GM21390 (cell line): ENCODE measurements around the gene KRTAP4-12.
"Not testable (repeated sequence)": the region's sequence is repeated elsewhere in the genome, so short reads cannot be mapped to it uniquely, and the experiment has no call there.

Experiments
- ATAC-seq: cut with Tn5 transposase; IDR thresholded peaks from one replicate; pipeline ENCODE4 v1.9.1; 2021; ENCODE audit not compliant: unreplicated experiment

Gene KRTAP4-12

DNA sequence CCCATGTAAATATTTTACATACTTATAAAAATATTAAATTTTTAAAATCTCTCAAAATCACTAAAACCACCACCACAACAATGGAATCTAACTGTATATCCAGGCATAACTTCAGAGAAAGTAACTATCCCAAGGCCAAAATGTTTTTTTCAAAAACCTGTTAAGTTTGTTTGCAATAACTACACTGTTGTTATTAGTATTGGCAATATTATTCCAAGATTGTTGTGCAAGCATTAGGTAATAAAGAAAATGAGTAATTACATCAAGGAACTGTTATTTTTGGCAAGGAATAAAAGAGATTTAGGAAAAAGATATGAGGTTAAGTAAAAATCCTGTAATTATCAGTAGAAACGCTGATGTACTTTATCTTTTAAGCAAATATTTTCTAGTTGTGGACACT lies 3.4 kb upstream of the KRTAP4-12 start:
- ATAC-seq, result no peak

DNA sequence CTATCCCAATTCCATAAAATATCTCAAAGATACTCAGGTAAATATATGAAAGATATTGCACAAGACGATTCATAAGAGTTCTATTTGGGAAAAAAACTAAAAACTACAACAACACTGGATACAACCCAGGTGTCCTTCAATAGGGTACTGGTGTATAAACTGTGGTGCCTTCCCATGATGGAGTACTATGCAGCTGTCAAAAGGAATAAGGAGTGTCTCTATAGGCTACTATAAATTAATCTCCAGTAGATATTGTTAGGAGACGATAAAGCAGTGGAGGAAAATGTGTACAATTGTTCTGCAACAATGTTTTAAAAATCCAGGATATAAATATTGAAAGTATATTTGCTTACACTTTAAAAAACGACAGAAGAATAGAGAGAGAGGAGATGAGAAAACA lies 2.4 kb upstream of the KRTAP4-12 start:
- ATAC-seq, result no peak

DNA sequence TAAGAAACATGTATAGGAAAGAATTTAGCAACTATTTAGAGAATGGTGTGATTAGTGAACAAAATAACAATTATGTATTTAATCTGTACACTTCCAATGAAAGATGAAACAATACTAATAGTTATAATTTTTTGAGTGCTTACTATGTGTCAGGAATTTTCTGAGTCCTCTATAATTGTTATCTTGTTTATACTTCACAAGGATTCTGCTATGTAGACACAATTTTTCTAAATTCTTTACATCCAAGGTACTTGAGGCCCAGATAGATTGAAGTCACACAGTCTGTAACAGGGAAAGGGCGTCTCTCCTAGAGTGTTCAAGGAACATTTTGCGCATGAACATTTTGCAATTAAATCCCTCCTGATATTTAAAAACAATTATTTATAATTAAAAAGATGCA lies 1.1 kb upstream of the KRTAP4-12 start:
- no peak for ATAC-seq

DNA sequence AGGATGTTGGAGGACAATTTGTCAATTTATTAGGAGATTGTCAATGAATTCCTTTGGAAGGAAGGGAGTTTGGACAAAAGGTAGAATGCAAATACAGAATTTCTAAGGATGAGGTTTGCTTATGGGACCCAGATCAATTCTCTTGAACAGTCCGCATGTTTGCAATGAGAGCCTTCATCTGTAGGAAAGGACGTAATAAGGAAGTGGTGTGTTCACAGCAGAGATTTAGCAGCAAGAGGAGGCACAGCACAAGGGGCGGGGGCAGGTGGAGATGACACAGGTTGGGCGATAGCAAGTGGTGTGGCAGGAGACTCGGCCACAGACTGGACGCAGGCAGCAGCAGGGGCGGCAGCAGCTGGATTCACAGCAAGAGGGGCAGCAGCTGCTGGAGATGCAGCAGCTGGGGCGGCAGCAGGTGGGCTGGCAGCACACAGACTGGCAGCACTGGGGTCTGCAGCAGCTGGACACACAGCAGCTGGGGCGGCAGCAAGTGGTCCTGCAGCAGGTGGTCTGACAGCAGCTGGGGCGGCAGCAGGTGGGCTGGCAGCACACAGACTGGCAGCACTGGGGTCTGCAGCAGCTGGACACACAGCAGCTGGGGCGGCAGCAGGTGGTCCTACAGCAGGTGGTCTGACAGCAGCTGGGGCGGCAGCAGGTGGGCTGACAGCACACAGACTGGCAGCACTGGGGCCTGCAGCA lies 541 bp downstream of the KRTAP4-12 start:
- not testable (repeated sequence) for ATAC-seq

DNA sequence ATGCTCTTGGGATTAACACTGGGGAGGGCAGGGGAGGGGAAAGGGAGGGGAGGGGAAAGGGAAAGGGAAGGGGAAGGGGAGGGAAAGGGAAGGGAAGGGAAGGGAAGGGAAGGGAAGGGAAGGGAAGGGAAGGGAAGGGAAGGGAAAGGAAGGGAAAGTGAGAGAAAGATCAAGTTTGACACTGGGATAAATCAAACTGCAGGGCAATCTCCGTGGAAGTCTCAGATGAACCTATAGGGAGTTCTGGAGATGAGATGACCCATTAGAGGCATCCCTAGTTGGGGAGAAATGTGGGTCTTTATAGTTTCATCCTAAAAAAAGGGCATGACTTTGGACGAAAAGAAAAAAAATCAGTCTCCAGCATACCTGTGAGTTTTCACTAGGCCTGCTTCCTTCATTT lies 2.2 kb downstream of the KRTAP4-12 start:
- no peak for ATAC-seq

DNA sequence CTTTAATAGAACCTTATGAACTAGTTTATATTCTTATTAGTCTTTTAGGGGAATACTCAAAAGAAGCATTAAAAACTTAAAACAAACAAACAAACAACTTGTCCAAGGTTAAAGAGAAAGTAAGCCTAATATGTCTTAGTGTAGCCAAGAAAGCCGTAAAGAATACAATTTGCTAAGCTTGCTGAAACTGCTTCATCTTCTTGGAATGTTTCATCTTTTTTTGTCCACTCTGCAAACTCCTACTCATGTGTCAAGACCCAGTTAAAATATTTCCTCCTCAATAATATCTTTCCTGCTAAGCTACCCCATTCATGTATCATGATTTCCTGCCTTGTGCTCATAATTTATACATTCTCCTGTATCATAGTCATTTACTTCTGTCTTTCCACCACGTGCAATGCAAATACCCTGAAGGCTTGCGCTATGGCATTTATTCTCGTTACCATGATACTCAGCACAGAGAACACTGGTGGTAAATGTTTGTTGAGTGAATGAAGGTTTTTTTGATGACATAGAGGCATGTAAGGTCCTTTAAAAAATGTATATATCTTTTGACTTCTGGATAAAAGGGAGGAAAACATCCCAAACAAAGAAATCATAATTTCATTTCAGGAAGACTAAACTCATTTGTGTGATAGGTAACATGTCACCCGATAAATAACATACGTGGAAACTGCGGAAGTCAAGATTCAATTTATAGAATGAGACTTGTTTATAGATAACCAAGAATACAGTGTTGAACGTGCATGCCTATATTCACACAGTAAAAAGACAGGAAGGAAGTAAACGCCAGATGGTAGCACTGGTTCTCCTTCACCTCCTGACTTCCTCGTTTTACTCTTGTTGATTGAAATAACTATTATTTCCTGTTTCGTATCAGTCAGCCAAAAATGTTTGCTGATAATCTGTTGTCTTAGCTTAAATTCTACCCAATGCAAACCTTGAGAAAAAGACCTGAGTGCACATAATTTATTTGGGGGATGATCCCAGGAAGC lies 4.0 kb downstream of the KRTAP4-12 start:
- ATAC-seq, result not testable (repeated sequence)

DNA sequence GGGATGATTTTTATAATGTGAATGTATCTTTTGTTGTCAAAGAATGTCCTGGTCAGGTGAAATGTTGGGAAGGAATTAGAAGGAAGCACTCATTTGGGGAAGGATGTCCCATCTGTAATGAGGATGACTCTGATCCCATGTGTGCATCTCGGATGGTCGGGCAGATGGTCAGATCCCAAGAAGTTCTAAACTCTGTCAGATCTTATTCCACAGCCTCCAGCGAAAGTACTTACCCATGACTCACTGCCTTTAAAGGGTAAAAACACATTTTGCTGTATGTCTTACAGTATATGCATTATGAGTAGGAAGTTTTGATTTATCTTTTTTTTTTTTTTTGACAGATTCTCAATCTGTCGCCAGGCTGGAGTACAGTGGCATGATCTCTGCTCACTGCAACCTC lies 5.3 kb downstream of the KRTAP4-12 start:
- ATAC-seq, result no peak

DNA sequence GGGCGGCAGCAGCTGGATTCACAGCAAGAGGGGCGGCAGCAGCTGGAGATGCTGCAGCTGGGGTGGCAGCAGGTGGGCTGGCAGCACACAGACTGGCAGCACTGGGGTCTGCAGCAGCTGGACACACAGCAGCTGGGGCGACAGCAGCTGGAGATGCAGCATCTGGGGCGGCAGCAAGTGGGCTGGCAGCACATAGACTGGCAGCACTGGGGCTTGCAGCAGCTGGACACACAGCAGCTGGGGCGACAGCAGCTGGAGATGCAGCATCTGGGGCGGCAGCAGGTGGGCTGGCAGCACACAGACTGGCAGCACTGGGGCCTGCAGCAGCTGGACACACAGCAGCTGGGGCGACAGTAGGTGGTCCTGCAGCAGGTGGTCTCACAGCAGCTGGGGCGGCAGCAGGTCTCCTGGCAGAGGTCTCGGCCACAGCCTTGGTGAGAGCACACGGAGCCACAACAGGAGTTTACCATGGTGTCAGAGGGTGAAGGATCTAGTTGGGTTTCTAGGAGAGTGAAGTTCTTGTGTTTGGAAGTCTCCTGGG lies 6.1 kb downstream of the KRTAP4-12 start, which contains the start of gene KRTAP4-11:
Gene KRTAP4-11 (minus strand): TSS at position 528 of the 541 bp plus-strand sequence. CDS start 58 bp downstream, at position 470.
- ATAC-seq, result not testable (repeated sequence)

DNA sequence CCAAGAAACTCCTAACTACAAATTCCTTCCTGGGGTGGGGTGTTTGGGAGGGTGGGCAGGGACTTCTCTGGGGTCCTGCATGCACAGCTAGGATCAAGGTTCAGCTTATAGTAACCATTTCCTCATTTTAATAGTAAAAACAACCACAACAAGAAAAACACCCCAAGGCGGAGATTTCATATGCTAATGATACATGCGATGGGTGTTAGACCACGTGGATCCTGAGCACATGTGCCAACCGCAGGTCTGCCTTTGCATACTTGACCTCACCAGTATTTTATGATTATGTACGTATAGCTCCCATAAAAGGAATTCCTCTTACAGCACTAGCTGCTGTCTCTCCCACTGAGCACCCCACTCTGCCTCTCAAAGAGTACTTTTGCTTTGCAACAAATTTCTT lies 7.7 kb downstream of the KRTAP4-12 start:
- ATAC-seq, result no peak

DNA sequence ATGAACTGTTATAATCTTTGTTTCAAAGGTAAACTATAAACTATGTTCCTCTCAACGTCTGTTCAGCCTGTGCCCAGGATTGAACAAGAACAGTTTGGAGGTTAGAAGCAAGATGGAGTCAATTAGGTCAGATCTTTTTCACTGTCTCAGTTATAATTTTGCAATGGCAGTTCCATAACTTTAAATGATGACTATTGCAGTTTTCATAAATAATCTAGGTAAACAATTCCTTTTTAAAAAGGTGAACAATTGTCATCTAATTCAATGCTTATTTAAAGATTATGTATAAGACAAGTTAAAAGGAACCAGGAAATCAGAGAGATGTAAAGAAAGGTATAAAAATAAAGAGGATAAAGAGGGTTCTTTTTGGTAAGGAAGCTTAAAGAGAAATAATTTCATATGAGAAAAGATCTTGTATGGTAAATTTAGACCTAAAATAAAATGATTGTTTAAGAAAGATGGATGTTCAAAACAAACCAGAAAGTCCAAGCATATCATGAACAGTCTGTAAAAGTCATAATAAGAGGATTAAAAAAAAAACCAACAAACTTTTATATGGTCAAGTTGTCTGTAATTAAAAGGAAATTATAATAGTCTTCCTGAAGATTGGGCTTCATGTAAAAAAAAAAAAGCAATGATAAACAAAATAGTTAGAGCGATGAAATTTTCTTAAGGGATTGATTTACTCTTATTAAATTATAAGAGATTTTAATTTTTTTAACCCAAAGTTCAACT lies 12.7 kb downstream of the KRTAP4-12 start:
- ATAC-seq, result no peak

DNA sequence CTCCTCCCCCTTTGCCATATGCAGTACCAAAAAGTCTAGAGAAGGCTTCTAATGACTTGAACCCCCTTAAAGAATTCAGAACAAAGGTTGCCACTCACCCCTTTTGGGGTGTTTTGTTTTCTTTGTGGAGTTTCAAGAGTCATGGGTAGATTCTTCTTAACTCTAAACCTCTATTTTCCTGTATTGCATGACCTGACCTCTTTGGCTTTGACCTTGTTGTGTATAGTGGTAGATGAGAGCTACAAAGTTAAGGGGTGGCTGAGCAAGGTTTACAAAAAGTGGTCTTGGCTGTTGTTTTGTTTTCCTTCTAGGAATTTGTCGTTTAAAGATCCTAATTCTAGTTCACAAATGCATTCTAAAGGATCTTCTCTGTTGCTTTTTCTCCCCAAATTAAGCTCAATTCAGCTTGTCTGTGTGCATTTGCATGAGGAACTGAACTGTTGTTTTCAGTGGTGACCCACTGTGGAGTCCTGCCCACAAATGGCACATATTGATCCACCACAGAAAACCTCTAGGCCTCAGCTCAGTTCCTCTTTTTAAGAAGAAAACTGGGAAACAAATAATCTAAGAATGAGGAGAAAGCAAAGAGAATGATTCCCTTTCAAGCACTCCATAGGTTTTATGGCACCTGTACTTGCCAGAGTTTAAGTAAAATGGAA lies 15.1 kb downstream of the KRTAP4-12 start:
- not testable (repeated sequence) for ATAC-seq

DNA sequence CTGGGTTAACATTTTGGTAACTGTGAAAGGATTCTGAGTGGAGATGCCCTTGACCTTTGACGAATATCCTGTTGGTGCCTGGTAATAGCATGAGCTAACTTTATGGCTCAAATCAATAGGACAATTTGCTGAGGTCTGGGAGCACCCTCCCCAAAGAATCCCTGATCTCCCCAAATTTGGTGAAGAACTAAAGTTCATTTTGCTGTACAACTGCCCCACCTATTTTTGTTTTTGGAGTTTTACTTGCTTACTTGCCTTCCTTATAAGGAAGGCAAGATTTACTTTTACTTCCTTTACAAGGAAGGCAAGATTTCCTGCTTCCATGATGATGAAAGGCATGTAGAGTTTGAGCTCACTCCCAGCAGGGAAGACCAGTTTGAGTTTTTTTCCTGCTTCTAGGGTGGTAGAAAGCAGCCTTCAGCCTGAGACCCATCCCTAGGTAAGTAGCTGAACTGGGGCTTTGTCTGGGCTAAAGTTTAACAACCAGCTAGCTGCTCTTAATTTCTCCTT lies 16.0 kb downstream of the KRTAP4-12 start:
- ATAC-seq, result no peak

DNA sequence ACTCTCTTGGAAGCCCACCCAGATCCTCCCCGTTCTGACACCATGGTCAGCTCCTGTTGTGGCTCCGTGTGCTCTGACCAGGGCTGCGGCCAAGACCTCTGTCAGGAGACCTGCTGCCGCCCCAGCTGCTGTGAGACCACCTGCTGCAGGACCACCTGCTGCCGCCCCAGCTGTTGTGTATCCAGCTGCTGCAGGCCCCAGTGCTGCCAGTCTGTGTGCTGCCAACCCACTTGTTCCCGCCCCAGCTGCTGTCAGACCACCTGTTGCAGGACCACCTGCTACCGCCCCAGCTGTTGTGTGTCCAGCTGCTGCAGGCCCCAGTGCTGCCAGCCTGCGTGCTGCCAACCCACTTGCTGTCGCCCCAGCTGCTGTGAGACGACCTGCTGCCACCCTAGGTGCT lies 18.6 kb downstream of the KRTAP4-12 start, which contains the start of gene KRTAP4-9:
Gene KRTAP4-9 (plus strand): TSS at position 43 of the 400 bp plus-strand sequence. CDS start 0 bp downstream, at position 43.
- not testable (repeated sequence) for ATAC-seq

DNA sequence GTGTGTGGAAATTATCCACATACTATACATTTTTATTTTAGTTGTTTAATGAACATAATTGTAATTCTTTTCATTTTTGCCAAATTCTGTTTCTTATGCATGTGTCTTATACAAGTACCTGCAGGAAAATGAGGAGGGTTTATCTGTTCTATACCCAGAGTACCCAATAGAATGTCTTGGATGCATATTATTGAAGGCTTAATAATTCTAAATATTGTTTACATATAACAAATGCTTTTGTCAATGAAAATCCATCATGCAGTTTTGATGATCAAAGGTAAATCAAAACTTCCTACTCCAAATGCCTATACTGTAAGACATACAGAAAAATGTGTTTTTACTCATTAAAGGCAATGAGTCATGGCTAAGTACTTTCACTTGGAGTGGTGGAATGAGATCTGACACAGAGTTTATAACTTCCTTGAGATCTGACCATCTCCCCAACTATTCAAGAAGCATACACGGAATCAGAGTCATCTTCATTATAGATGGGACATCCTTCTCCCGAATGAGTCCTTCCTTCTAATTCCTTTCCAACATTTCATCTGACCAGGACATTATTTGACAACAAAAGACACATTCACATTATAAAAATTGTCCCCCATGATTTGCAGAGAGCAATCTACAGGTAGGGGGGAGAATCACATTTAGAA lies 19.5 kb downstream of the KRTAP4-12 start:
- not testable (repeated sequence) for ATAC-seq

DNA sequence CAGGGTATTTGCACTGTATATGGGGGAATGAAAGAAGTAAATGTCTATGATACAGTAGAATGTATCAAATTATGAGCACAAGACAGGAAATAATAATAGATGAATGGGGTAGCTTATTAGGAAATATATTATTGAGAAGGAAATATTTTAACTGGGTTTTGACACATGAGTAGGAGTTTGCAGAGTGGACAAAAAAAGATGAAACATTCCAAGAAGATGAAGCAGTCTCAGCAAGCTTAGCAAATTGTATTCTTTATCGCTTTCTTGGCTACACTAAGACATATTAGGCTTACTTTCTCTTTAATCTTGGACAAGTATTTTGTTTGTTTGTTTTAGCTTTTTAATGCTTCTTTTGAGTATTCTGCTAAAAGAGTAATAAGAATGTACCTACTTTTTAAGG lies 20.1 kb downstream of the KRTAP4-12 start:
- no peak for ATAC-seq

DNA sequence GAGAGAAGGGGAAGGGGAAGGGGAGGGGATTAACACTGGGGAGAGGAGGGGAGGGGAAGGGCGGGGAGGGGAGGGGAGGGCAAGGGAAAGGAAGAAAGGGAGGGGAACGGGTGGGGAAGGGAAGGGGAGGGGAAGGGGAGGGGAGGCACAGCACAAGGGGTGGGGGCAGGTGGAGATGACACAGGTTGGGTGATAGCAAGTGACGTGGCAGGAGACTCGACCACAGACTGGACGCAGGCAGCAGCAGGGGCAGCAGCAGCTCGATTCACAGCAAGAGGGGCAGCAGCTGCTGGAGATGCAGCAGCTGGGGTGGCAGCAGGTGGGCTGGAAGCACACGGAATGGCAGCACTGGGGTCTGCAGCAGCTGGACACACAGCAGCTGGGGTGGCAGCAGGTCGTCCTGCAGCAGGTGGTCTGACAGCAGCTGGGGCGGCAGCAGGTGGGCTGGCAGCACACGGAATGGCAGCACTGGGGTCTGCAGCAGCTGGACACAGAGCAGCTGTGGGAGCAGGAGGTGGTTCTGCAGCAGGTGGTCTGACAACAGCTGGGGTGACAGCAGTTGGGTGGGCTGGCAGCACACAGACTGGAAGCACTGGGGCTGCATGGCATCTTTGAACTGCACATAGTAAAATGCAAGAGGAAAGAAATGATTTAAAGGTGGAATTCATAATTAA lies 22.3 kb downstream of the KRTAP4-12 start, which contains the start of gene KRTAP4-16:
Gene KRTAP4-16 (minus strand): TSS at position 624 of the 674 bp plus-strand sequence. CDS start 0 bp downstream, at position 624.
- no peak for ATAC-seq

DNA sequence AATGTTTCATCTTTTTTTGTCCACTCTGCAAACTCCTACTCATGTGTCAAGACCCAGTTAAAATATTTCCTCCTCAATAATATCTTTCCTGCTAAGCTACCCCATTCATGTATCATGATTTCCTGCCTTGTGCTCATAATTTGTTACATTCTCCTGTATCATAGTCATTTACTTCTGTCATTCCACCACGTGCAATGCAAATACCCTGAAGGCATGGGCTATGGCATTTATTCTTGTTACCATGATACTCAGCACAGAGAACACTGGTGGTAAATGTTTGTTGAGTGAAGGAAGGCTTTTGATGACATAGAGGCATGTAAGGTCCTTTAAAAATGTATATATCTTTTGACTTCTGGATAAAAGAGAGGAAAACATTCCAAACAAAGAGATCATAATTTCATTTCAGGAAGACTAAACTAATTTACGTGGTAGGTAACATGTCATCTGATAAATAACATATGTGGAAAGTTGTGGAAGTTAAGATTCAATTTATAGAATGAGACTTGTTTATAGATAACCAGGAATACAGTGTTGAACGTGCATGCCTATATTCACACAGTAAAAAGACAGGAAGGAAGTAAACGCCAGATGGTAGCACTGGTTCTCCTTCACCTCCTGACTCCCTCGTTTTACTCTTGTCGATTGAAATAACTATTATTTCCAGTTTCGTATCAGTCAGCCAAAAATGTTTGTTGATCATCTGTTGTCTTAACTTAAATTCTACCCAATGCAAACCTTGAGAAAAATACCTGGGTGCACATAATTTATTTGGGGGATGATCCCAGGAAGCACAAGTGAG lies 24.1 kb downstream of the KRTAP4-12 start:
- ATAC-seq, result not testable (repeated sequence)

DNA sequence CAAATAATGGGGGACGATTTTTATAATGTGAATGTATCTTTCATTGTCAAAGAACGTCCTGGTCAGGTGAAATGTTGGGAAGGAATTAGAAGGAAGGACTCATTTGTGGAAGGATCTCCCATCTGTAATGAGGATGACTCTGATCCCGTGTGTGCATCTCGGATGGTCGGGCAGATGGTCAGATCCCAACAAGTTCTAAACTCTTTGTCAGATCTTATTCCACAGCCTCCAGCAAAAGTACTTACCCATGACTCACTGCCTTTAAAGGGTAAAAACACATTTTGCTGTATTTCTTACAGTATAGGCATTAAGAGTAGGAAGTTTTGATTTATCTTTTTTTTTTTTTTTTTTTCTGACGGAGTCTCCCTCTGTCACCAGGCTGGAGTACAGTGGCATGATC lies 25.5 kb downstream of the KRTAP4-12 start:
- no peak for ATAC-seq
